HG03095 (cell line): ENCODE data around the gene TRIP10.
"Not testable (repeated sequence)": the region's sequence is repeated elsewhere in the genome, so short reads cannot be mapped to it uniquely, and the experiment has no call there.

Experiments
- ATAC-seq: cut with Tn5 transposase; IDR thresholded peaks from one replicate; pipeline ENCODE4 v1.9.1; 2021; ENCODE audit warnings: moderate library complexity; ENCODE audit not compliant: unreplicated experiment

The TRIP10 gene

GRCh38 chr19:6791237-6791636, 51.8 kb downstream of the TRIP10 start:
- ATAC-seq = no peak

- no peak for ATAC-seq
These were observed 53.9 kb downstream of the TRIP10 start for GRCh38 chr19:6793411-6793810.

GRCh38 chr19:6793973-6794372, 54.5 kb downstream of the TRIP10 start:
- no peak for ATAC-seq

GRCh38 chr19:6794686-6795431, 55.4 kb downstream of the TRIP10 start:
- ATAC-seq = no peak

- no peak for ATAC-seq
These were observed 56.8 kb downstream of the TRIP10 start for GRCh38 chr19:6796278-6796677.

GRCh38 chr19:6797646-6798045, 58.2 kb downstream of the TRIP10 start:
- ATAC-seq = no peak

GRCh38 chr19:6800160-6800790, 60.8 kb downstream of the TRIP10 start:
- ATAC-seq = not testable (repeated sequence)

GRCh38 chr19:6800991-6801484, 61.6 kb downstream of the TRIP10 start:
- ATAC-seq = no peak
